Panc1 (cell line): ENCODE data around the gene ELANE. TPM values are rescaled to one million over a fixed set of nuclear protein-coding genes. Genes with fewer than 3 reads are reported as not detected.

Experiments
- ATAC-seq: fragments of 200-7000 bp; cut with Tn5 transposase; 2 replicates; pipeline ENCODE4 v1.9.1; 2020; ENCODE audit warnings: mild to moderate bottlenecking, moderate library complexity
- BruUV-seq: library from RNA; stranded (reverse); fragments of 400-500 nt; replicated peaks from 2 replicates; lab custom pipeline; 2021; lab: Mats Ljungman, UMichigan
- CTCF ChIA-PET: fragments of 300-600 bp; sonication (Branson Sonifier 250); formaldehyde crosslinking; loops from one replicate; lab custom pipeline; 2022; ENCODE audit warnings: antibody characterized with exemption; lab: Charles Lee
- POLR2A ChIA-PET: fragments of 300-600 bp; sonication (Branson Sonifier 250); formaldehyde crosslinking; loops from one replicate; lab custom pipeline; 2022; ENCODE audit warnings: antibody characterized with exemption; lab: Charles Lee
- DNase-seq: peaks from one replicate; pipeline ENCODE4 v3.0.0-alpha.2; 2010; ENCODE audit warnings: low read depth, low spot score
- H3K27ac ChIP-seq: 2 replicates; pipeline ENCODE4 v1.5.1; 2011; ENCODE audit warnings: mild to moderate bottlenecking, low read length, inconsistent platforms
- H3K27me3 ChIP-seq: fragments of 200-500 bp; sonication (Bioruptor generic); 2 replicates; pipeline ENCODE4 v1.6.0; 2014; ENCODE audit warnings: low read length, inconsistent platforms; ENCODE audit not compliant: control insufficient read depth, insufficient read depth
- H3K36me3 ChIP-seq: fragments of 200-500 bp; sonication (Bioruptor generic); 2 replicates; pipeline ENCODE4 v1.5.1; 2014; ENCODE audit warnings: inconsistent platforms, mild to moderate bottlenecking, low read length, moderate library complexity; ENCODE audit not compliant: control insufficient read depth, insufficient read depth
- H3K4me1 ChIP-seq: 2 replicates; pipeline ENCODE4 v1.5.1; 2011; ENCODE audit warnings: inconsistent platforms, mild to moderate bottlenecking, low read length, moderate library complexity; ENCODE audit not compliant: control insufficient read depth, insufficient read depth
- H3K4me3 ChIP-seq, 2 experiments: 2 replicates each; pipeline ENCODE4 v1.5.1; 2011 to 2012; ENCODE audit warnings: low read depth in 2 of 2, low read length in 2 of 2, mild to moderate bottlenecking in 2 of 2, inconsistent platforms in 1 of 2, moderate library complexity in 1 of 2
- H3K9me3 ChIP-seq: fragments of 200-500 bp; sonication (Bioruptor generic); 2 replicates; pipeline ENCODE4 v1.5.1; 2014; ENCODE audit warnings: low read depth, mild to moderate bottlenecking, inconsistent platforms, low read length, moderate library complexity; ENCODE audit not compliant: control insufficient read depth, insufficient read depth
- CTCF ChIP-seq: fragments of 450-650 bp; IDR thresholded peaks from 2 replicates; pipeline ENCODE4 v1.5.1; 2017; ENCODE audit warnings: mild to moderate bottlenecking
- POLR2AphosphoS5 ChIP-seq: IDR thresholded peaks from 2 replicates; pipeline ENCODE4 v1.6.1; 2012; ENCODE audit warnings: mild to moderate bottlenecking, low read depth, low read length, moderate library complexity
- REST ChIP-seq, 2 experiments: IDR thresholded peaks; 2 replicates each; pipeline ENCODE4 v1.6.1; 2011 to 2012; ENCODE audit warnings: low read depth in 2 of 2, control low read depth in 1 of 2, low read length in 1 of 2, mild to moderate bottlenecking in 1 of 2, moderate library complexity in 1 of 2; ENCODE audit not compliant: insufficient read depth in 1 of 2
- TCF7L2 ChIP-seq: IDR thresholded peaks from 2 replicates; pipeline ENCODE4 v1.6.1; 2011; ENCODE audit warnings: mild to moderate bottlenecking, low read depth, low read length, inconsistent platforms
- in situ Hi-C: cut with HindIII; loops from 2 replicates; pipeline ENCODE4 v1.10.0; 2016; ENCODE audit warnings: low sequenced_read_pairs, low pct_unique_long_range_greater_than_20kb
- intact Hi-C: fragments of 100-400 bp; cut with micrococcal nuclease; formaldehyde crosslinking; loops from one replicate; pipeline ENCODE4 v1.10.0; 2022; ENCODE audit not compliant: unreplicated experiment
- total RNA-seq: library from RNA; stranded (reverse); gene quantifications from one replicate; pipeline ENCODE4 v1.2.1, GENCODE V29; 2021; ENCODE audit not compliant: unreplicated experiment

The ELANE gene
- total RNA-seq, 1 experiment from 2014 or later: 0.57 TPM

- DNase-seq (no peak), ATAC-seq (no peak)
- Histone ChIP-seq H3K4me1 (peaks cover 5% of the 10 kb centered on the region; the same call in 1 of the 2 replicates), H3K27me3 (no peaks in the 10 kb centered on the region), H3K27ac (no peak overlapping the region), H3K9me3 (no peaks in the 10 kb centered on the region), H3K36me3 (no peaks in the 10 kb centered on the region), H3K4me3 (no peak overlapping the region)
- TF ChIP-seq POLR2AphosphoS5 (no peak), TCF7L2 (no peak), REST (IDR thresholded peaks at IDR 0.05; ENCODE audit: insufficient read depth in 1 of 2, low read depth in 2 of 2, low read length in 1 of 2) (no peak)
- POLR2A ChIA-PET: interaction anchor here (0.6 to 0.7 kb wide), 2 partner anchors 89 to 146 kb away, joined by 3 to 4 read pairs; no protein-coding TSS in a partner anchor
- in situ Hi-C loops (no loop called here), intact Hi-C loops (no loop called here)
- no TSS peak for BruUV-seq
- CTCF ChIA-PET: interaction anchor here (0.6 kb wide), 1 partner anchor 9 kb away, joined by 3 read pairs; no protein-coding TSS in a partner anchor
Observed at GRCh38 chr19:866769-867300, 14.7 kb downstream of the ELANE start.

- BruUV-seq: no TSS peak
- intact Hi-C loops (no loop called here), in situ Hi-C loops (no loop called here)
- peaks cover 5% of the 10 kb centered on the region; the same call in 1 of the 2 replicates for H3K4me1 ChIP-seq
- H3K9me3 ChIP-seq: no peaks in the 10 kb centered on the region
- no peaks in the 10 kb centered on the region for H3K27me3 ChIP-seq
- H3K27ac ChIP-seq: no peak overlapping the region
- ChIA-PET CTCF (interaction anchor here (0.6 kb wide), 1 partner anchor 10 kb away, joined by 3 read pairs; no protein-coding TSS in a partner anchor), POLR2A (interaction anchor here (0.6 to 0.7 kb wide), 2 partner anchors 89 to 146 kb away, joined by 3 to 4 read pairs; no protein-coding TSS in a partner anchor)
- no peak for DNase-seq
- no peak for TF ChIP-seq REST (IDR thresholded peaks at IDR 0.05; ENCODE audit: insufficient read depth in 1 of 2, low read depth in 2 of 2, low read length in 1 of 2)
- no peak for TF ChIP-seq POLR2AphosphoS5
- no peak for TF ChIP-seq CTCF
- no peak for TF ChIP-seq TCF7L2
- no peaks in the 10 kb centered on the region for H3K36me3 ChIP-seq
- peak; percentile 23 for ATAC-seq
- no peak overlapping the region for H3K4me3 ChIP-seq
Observed at GRCh38 chr19:867301-867793, 15.2 kb downstream of the ELANE start.
